GM12872 (cell line): ENCODE results near the gene POLR1A.

Experiments used
- CTCF ChIP-seq: IDR thresholded peaks from 3 replicates; pipeline ENCODE4 v1.5.1; 2011; ENCODE audit warnings: low read depth, mild to moderate bottlenecking, low read length, moderate library complexity; ENCODE audit not compliant: insufficient read depth

The POLR1A gene

GRCh38 chr2:86015699-86016098, 90.0 kb downstream of the POLR1A start:
- TF ChIP-seq CTCF, result no peak

GRCh38 chr2:86015006-86015405, 90.7 kb downstream of the POLR1A start:
- TF ChIP-seq CTCF, result no peak

GRCh38 chr2:86014493-86014892, 91.2 kb downstream of the POLR1A start:
- no peak for TF ChIP-seq CTCF

GRCh38 chr2:86012007-86012712, 93.5 kb downstream of the POLR1A start:
- no peak for TF ChIP-seq CTCF

GRCh38 chr2:86011449-86011941, 94.2 kb downstream of the POLR1A start:
- TF ChIP-seq CTCF, result no peak

GRCh38 chr2:86010083-86010482, 95.6 kb downstream of the POLR1A start:
- TF ChIP-seq CTCF, result no peak

- no peak for TF ChIP-seq CTCF
Observed at GRCh38 chr2:86006524-86006923, 99.2 kb downstream of the POLR1A start.
